ENCODE measurements around the gene OPCML. TPM values are rescaled to one million over a fixed set of nuclear protein-coding genes. Genes with fewer than 3 reads are reported as not detected.
A peak's percentile ranks its signal among the peaks of the same experiment; 100 is the strongest.

Gene OPCML
- total RNA-seq, 1 experiment from 2014 or later = 0.94 TPM

DNA sequence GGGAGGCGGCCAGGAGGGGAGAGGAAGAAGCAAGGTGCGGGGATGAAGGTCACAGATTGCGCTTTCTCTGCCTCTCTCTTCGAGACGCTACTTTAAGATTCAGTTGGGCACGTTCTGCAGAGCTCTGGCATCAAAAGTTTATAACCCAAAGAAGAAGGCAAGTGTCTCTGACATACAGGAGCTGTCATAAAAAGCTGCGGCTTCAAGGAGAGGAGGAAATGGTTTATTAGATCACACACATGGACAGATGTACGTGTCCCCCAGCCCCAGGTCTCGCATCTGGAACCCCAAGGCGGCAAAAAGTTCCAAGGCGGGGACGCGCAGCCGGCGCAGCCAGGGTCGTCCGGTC lies 589.0 kb downstream of the OPCML start:
- peaks cover 68% of the 10 kb centered on the region for H3K27me3 Mint-ChIP-seq (ENCODE audit: low read depth)
- peaks cover 2% of the 10 kb centered on the region; the same call in 1 of the 2 replicates for H3K27me3 ChIP-seq (ENCODE audit: insufficient read depth, low read length)
- no peak overlapping the region for H3K27ac ChIP-seq (ENCODE audit: insufficient read length, low read depth, low read length)
- no peak overlapping the region for H3T11ph ChIP-seq (ENCODE audit: low read length)
- H4K20me1 ChIP-seq (ENCODE audit: control insufficient read depth, insufficient read depth, insufficient read length) = no peaks in the 10 kb centered on the region
- DNase-seq = no peak
- H3K4me1 ChIP-seq (ENCODE audit: insufficient read depth, low read length) = no peaks in the 10 kb centered on the region
- no peaks in the 10 kb centered on the region for H3K9me3 ChIP-seq (ENCODE audit: control insufficient read depth, low read depth, low read length)
- no peaks in the 10 kb centered on the region; a peak in 1 of 5 replicates for H3K9me3 Mint-ChIP-seq
- no peak overlapping the region for H3K4ac ChIP-seq (ENCODE audit: low read depth, low read length)
- H4K8ac ChIP-seq (replicated peaks; ENCODE audit: insufficient read length, low read depth, low read length) = no peak overlapping the region
- no peak overlapping the region for H2BK12ac ChIP-seq (ENCODE audit: insufficient read length, low read depth, low read length)
- H3K18ac ChIP-seq (ENCODE audit: insufficient read length, low read depth, low read length) = no peak overlapping the region
- no peaks in the 10 kb centered on the region for H3K79me1 ChIP-seq (ENCODE audit: insufficient read depth, low read depth, low read length, poor library complexity, severe bottlenecking)
- H2BK20ac ChIP-seq (ENCODE audit: low read depth, low read length, poor library complexity, severe bottlenecking) = no peak overlapping the region
- no peak overlapping the region for H2AK5ac ChIP-seq (ENCODE audit: insufficient read length, low read length)
- H3K9ac ChIP-seq (ENCODE audit: extremely low read depth, insufficient read length, low read length) = no peak overlapping the region
- H3K23me2 ChIP-seq (ENCODE audit: insufficient read length, low read depth, low read length, poor library complexity, severe bottlenecking) = peaks cover 15% of the 10 kb centered on the region
- TF ChIP-seq CTCF (conservative IDR thresholded peaks at IDR 0.05) = no peak
- H3K79me2 ChIP-seq (ENCODE audit: insufficient read depth, low read length) = no peaks in the 10 kb centered on the region
- H3K23ac ChIP-seq (ENCODE audit: insufficient read length, low read depth, low read length) = no peak overlapping the region
- peak overlapping the region; percentile 97 for H3K4me2 ChIP-seq (ENCODE audit: insufficient read depth, insufficient read length, low read length)
- H2AFZ ChIP-seq (ENCODE audit: low read length) = no peak overlapping the region
- H3K27ac Mint-ChIP-seq = no peak overlapping the region
- WGBS (ENCODE audit: extremely low coverage, insufficient read length, low lambda C conversion rate) = no CpG with 5 or more reads among the region's 17 CpGs
- H2BK120ac ChIP-seq (ENCODE audit: low read depth, low read length, poor library complexity, severe bottlenecking) = no peak overlapping the region
- H3K4me1 Mint-ChIP-seq = peaks cover 13 to 18% of the 10 kb centered on the region in 2 experiments
- no peak overlapping the region for H4K91ac ChIP-seq (ENCODE audit: insufficient read length, low read depth, low read length)
- H3K4me3 Mint-ChIP-seq = peak overlapping the region; percentile 73 to 90
- no peaks in the 10 kb centered on the region for H3K36me3 Mint-ChIP-seq (ENCODE audit: insufficient read depth in 1 of 3, low read depth in 3 of 3)
- no peak overlapping the region for H4K5ac ChIP-seq (ENCODE audit: insufficient read length, low read depth, low read length)
- H3K56ac ChIP-seq (ENCODE audit: insufficient read length, low read depth, low read length) = no peak overlapping the region
- no peak overlapping the region for H2BK5ac ChIP-seq (ENCODE audit: insufficient read length, low read length)
- H2BK15ac ChIP-seq (ENCODE audit: low read depth, low read length) = no peak overlapping the region
- H3K14ac ChIP-seq (ENCODE audit: insufficient read depth, low read length) = no peak overlapping the region

Data from H9 (cell line).